H1 (cell line): Measurements from ENCODE around the gene HES7. TPM values are rescaled to one million over a fixed set of nuclear protein-coding genes. Genes with fewer than 3 reads are reported as not detected.

Source experiments
- CTCF ChIA-PET: fragments of 300-600 bp; sonication (Branson Sonifier 250); formaldehyde crosslinking; loops from one replicate; lab custom pipeline; 2021; ENCODE audit not compliant: partially characterized antibody; lab: Charles Lee
- POLR2A ChIA-PET: fragments of 300-600 bp; sonication (Branson Sonifier 250); formaldehyde crosslinking; loops from one replicate; lab custom pipeline; 2021; ENCODE audit warnings: inconsistent platforms; ENCODE audit not compliant: partially characterized antibody; lab: Charles Lee
- DNase-seq, 2 experiments: peaks; one replicate each; pipeline versions ENCODE4 v3.0.0 to v3.0.0-alpha.2; 2010 to 2022; ENCODE audit warnings: low spot score in 2 of 2, low read depth in 1 of 2, mixed read lengths in 1 of 2
- FAIRE-seq: peaks from 2 replicates; lab custom pipeline; 2011; peaks lifted over from hg19 to GRCh38; lab: Jason Lieb, UNC
- H2AFZ ChIP-seq: 2 replicates; pipeline ENCODE4 v1.8.1; 2012; ENCODE audit warnings: low read length, inconsistent platforms
- H2AK5ac ChIP-seq: 2 replicates; pipeline ENCODE4 v1.6.1; 2013; ENCODE audit warnings: low read depth, low read length
- H2BK120ac ChIP-seq: replicated peaks from 2 replicates; pipeline ENCODE3; 2013; ENCODE audit warnings: low read depth, low read length, inconsistent platforms
- H2BK12ac ChIP-seq: 2 replicates; pipeline ENCODE4 v1.6.1; 2013; ENCODE audit warnings: low read depth, low read length
- H2BK15ac ChIP-seq: 2 replicates; pipeline ENCODE4 v1.6.1; 2013; ENCODE audit warnings: low read length
- H2BK20ac ChIP-seq: 2 replicates; pipeline ENCODE4 v1.6.1; 2013; ENCODE audit warnings: low read length
- H2BK5ac ChIP-seq: 2 replicates; pipeline ENCODE4 v1.6.1; 2013; ENCODE audit warnings: low read depth, low read length
- H3K14ac ChIP-seq: 2 replicates; pipeline ENCODE4 v1.6.1; 2013; ENCODE audit warnings: inconsistent platforms; ENCODE audit not compliant: insufficient read length
- H3K18ac ChIP-seq: 2 replicates; pipeline ENCODE4 v1.6.1; 2013; ENCODE audit warnings: low read length; ENCODE audit errors: extremely low read depth
- H3K23ac ChIP-seq: 2 replicates; pipeline ENCODE4 v1.6.1; 2013; ENCODE audit warnings: inconsistent platforms; ENCODE audit not compliant: insufficient read length
- H3K23me2 ChIP-seq: 2 replicates; pipeline ENCODE4 v1.6.1; 2013; ENCODE audit warnings: low read depth, low read length
- H3K27ac ChIP-seq: 2 replicates; pipeline ENCODE4 v1.6.1; 2011; ENCODE audit warnings: low read depth, low read length, inconsistent platforms
- H3K27me3 ChIP-seq, 4 experiments: replicated peaks in 1 of 4; 1 replicate in 1 of 4; 2 replicates in 3 of 4; pipeline versions ENCODE4 v1.6.1 to v1.8.1; 2011 to 2013; ENCODE audit warnings: low read length in 3 of 4, mild to moderate bottlenecking in 3 of 4, inconsistent platforms in 2 of 4, mixed read lengths in 2 of 4, moderate library complexity in 1 of 4; ENCODE audit not compliant: control insufficient read depth in 3 of 4, insufficient read depth in 3 of 4; ENCODE audit errors: extremely low read depth in 1 of 4
- H3K36me3 ChIP-seq, 4 experiments: 2 replicates each; pipeline versions ENCODE4 v1.6.1 to v1.8.1; 2011 to 2013; ENCODE audit warnings: mild to moderate bottlenecking in 4 of 4, low read length in 3 of 4, moderate library complexity in 2 of 4, control low read depth in 1 of 4, inconsistent platforms in 1 of 4; ENCODE audit not compliant: insufficient read depth in 4 of 4, control insufficient read depth in 2 of 4
- H3K4ac ChIP-seq: replicated peaks from 2 replicates; pipeline ENCODE3; 2013; ENCODE audit warnings: low read length, low read depth, mixed read lengths, inconsistent platforms; ENCODE audit not compliant: insufficient read length
- H3K4me1 ChIP-seq, 4 experiments: replicated peaks in 1 of 4; 1 replicate in 1 of 4; 2 replicates in 3 of 4; pipeline versions ENCODE4 v1.6.1 to v1.8.1; 2011 to 2013; ENCODE audit warnings: low read length in 3 of 4, inconsistent platforms in 2 of 4, mixed read lengths in 1 of 4; ENCODE audit not compliant: insufficient read depth in 4 of 4, control insufficient read depth in 3 of 4
- H3K4me2 ChIP-seq, 2 experiments: 2 replicates each; pipeline versions ENCODE4 v1.6.1 to v1.8.1; 2011 to 2013; ENCODE audit warnings: low read depth in 2 of 2, low read length in 2 of 2, control low read depth in 1 of 2, inconsistent platforms in 1 of 2, mild to moderate bottlenecking in 1 of 2; ENCODE audit not compliant: insufficient read depth in 1 of 2
- H3K4me3 ChIP-seq, 4 experiments: fragments of 200-600, 300-600 bp in 1 of 4; sonication (generic), shearing (Covaris generic), sonication (Bioruptor Twin) in 1 of 4; 2 replicates each; pipeline versions ENCODE4 v1.5.1 to v1.8.1; 2011 to 2016; ENCODE audit warnings: low read length in 4 of 4, low read depth in 3 of 4, control low read depth in 2 of 4, inconsistent platforms in 2 of 4, mild to moderate bottlenecking in 2 of 4, mixed read lengths in 1 of 4, moderate library complexity in 1 of 4; ENCODE audit not compliant: insufficient read depth in 2 of 4; ENCODE audit errors: extremely low read depth in 1 of 4
- H3K56ac ChIP-seq: replicated peaks from 2 replicates; pipeline ENCODE3; 2013; ENCODE audit warnings: low read depth, mild to moderate bottlenecking, mixed read lengths, low read length, inconsistent platforms; ENCODE audit not compliant: insufficient read length
- H3K79me1 ChIP-seq: 2 replicates; pipeline ENCODE4 v1.6.1; 2013; ENCODE audit warnings: low read depth, low read length, control low read depth
- H3K79me2 ChIP-seq, 2 experiments: 2 replicates each; pipeline versions ENCODE4 v1.6.1 to v1.8.1; 2012 to 2013; ENCODE audit warnings: low read length in 2 of 2, mild to moderate bottlenecking in 2 of 2, inconsistent platforms in 1 of 2; ENCODE audit not compliant: insufficient read depth in 2 of 2, control insufficient read depth in 1 of 2
- H3K9ac ChIP-seq, 4 experiments: replicated peaks in 1 of 4; 1 replicate in 1 of 4; 2 replicates in 3 of 4; pipeline versions ENCODE4 v1.6.1 to v1.8.1; 2011 to 2013; ENCODE audit warnings: low read depth in 3 of 4, low read length in 3 of 4, control low read depth in 2 of 4, mild to moderate bottlenecking in 2 of 4, moderate library complexity in 2 of 4, inconsistent platforms in 1 of 4; ENCODE audit errors: extremely low read depth in 1 of 4
- H3K9me3 ChIP-seq, 2 experiments: 2 replicates each; pipeline versions ENCODE4 v1.6.1 to v1.8.1; 2012 to 2013; ENCODE audit warnings: mild to moderate bottlenecking in 2 of 2, moderate library complexity in 2 of 2, control low read depth in 1 of 2, inconsistent platforms in 1 of 2, low read depth in 1 of 2, low read length in 1 of 2, mixed read lengths in 1 of 2; ENCODE audit not compliant: insufficient read depth in 2 of 2
- H4K20me1 ChIP-seq, 2 experiments: replicated peaks in 1 of 2; 2 replicates each; pipeline versions ENCODE3 to v1.8.1; 2011 to 2013; ENCODE audit warnings: inconsistent platforms in 2 of 2, low read length in 2 of 2, mild to moderate bottlenecking in 1 of 2; ENCODE audit not compliant: insufficient read depth in 2 of 2, control insufficient read depth in 1 of 2
- H4K5ac ChIP-seq: 2 replicates; pipeline ENCODE4 v1.6.1; 2013; ENCODE audit warnings: low read length, low read depth, mixed read lengths, inconsistent platforms; ENCODE audit not compliant: insufficient read length
- H4K8ac ChIP-seq: 2 replicates; pipeline ENCODE4 v1.8.0; 2013; ENCODE audit warnings: mild to moderate bottlenecking, moderate library complexity, low read length, inconsistent platforms; ENCODE audit not compliant: insufficient read depth; ENCODE audit errors: extremely low read depth
- H4K91ac ChIP-seq: replicated peaks from 2 replicates; pipeline ENCODE3; 2013; ENCODE audit warnings: low read length, mixed read lengths, inconsistent platforms; ENCODE audit not compliant: insufficient read length
- BACH1 ChIP-seq: IDR thresholded peaks from 2 replicates; pipeline ENCODE4 v1.6.1; 2012; ENCODE audit warnings: low read length, improper control_type of control experiment
- BRCA1 ChIP-seq: IDR thresholded peaks from 2 replicates; pipeline ENCODE4 v1.6.1; 2012; ENCODE audit warnings: low read depth, low read length, improper control_type of control experiment
- EZH2 ChIP-seq: fragments of 200-600 bp; sonication (generic); IDR thresholded peaks from 2 replicates; pipeline ENCODE4 v1.7.1; 2012; ENCODE audit warnings: low read depth, mild to moderate bottlenecking, moderate library complexity, low read length, inconsistent platforms; ENCODE audit not compliant: severe bottlenecking
- JUND ChIP-seq: IDR thresholded peaks from 2 replicates; pipeline ENCODE4 v1.6.1; 2011; ENCODE audit warnings: mild to moderate bottlenecking, improper control_type of control experiment, low read length
- MAFK ChIP-seq: IDR thresholded peaks from 2 replicates; pipeline ENCODE4 v1.6.1; 2012; ENCODE audit warnings: low read depth, mild to moderate bottlenecking, improper control_type of control experiment, low read length
- MAX ChIP-seq: IDR thresholded peaks from 2 replicates; pipeline ENCODE4 v1.6.1; 2012; ENCODE audit warnings: inconsistent platforms
- SUZ12 ChIP-seq: fragments of 200-600 bp; sonication (generic); IDR thresholded peaks from 2 replicates; pipeline ENCODE4 v1.6.1; 2012; ENCODE audit warnings: mild to moderate bottlenecking, inconsistent platforms, low read length, moderate library complexity, mixed read lengths
- TAF1 ChIP-seq: IDR thresholded peaks from 2 replicates; pipeline ENCODE4 v1.6.1; 2011; ENCODE audit warnings: mild to moderate bottlenecking, low read depth, low read length
- WGBS, 2 experiments: shearing (Covaris generic) in 1 of 2; methylation state at CpG; one replicate each; pipeline versions ENCODE4 v1.1.6 to v1.1.7; 2013 to 2015; ENCODE audit warnings: low lambda C conversion rate in 2 of 2, mixed read lengths in 2 of 2, inconsistent platforms in 1 of 2, low coverage in 1 of 2, missing lambda C conversion rate in 1 of 2; ENCODE audit not compliant: insufficient replicate concordance in 2 of 2, insufficient coverage in 1 of 2, insufficient read length in 1 of 2; ENCODE audit errors: extremely low coverage in 1 of 2, missing lambda C conversion rate in 1 of 2; 5-methylcytosine and 5-hydroxymethylcytosine counted together
- polyA plus RNA-seq, 7 experiments: library from polyadenylated mRNA; depleted of rRNA in 3 of 7; stranded (reverse) in 5 of 7; unstranded in 2 of 7; fragments of >200 nt in 5 of 7; fragments of 200-250 nt in 2 of 7; gene quantifications; 1 replicate in 5 of 7; 2 replicates in 1 of 7; 4 replicates in 1 of 7; pipeline versions ENCODE4 v1.2.1 to v1.2.3, GENCODE V29; 2011 to 2013; ENCODE audit warnings: missing spikeins in 2 of 7, mixed read lengths in 2 of 7
- total RNA-seq: library from RNA; stranded (reverse); fragmentation: NEBNext Ultra II Directional; extraction: Animal tissue kit (Norgen Biotek cat#: 25700); gene quantifications from 2 replicates; pipeline ENCODE4 v1.2.1, GENCODE V29; 2021

Gene HES7
- total and polyA plus RNA-seq, 2 of the 8 experiments (the other 6 are each of a cell fraction or from before 2014, with no cell fraction given): 0.20 to 0.32 TPM

- WGBS, 2 experiments: 67% methylated on average over 7 of the region's 7 CpGs; no CpG with 5 or more reads in 1 of the 2 experiments
- Histone ChIP-seq H3K4me2 (peak overlapping the region; percentile 97 to 99; a peak in 1 of 4 replicates), H3K4me3 (no peak overlapping the region), H3K18ac (no peak overlapping the region), H3K23me2 (peaks cover 11% of the 10 kb centered on the region), H2AK5ac (no peak overlapping the region), H2BK15ac (no peak overlapping the region), H3K14ac (no peak overlapping the region), H3K79me2 (no peaks in the 10 kb centered on the region), H3K23ac (no peak overlapping the region), H3K9me3 (no peaks in the 10 kb centered on the region), H2BK20ac (no peak overlapping the region), H3K36me3 (no peaks in the 10 kb centered on the region), H3K79me1 (no peaks in the 10 kb centered on the region), H4K91ac (no peak overlapping the region), H3K4me1 (peaks cover 0 to 22% (median 9%) of the 10 kb centered on the region in 4 experiments; a peak in 6 of 7 replicates), H4K8ac (no peak overlapping the region), H3K4ac (no peak overlapping the region), H3K27ac (no peak overlapping the region), H3K56ac (no peak overlapping the region), H4K5ac (no peak overlapping the region), H2BK12ac (peak overlapping the region; percentile 60; the same call in 1 of the 2 replicates), H3K9ac (no peak overlapping the region), H2AFZ (no peak overlapping the region), H2BK120ac (no peak overlapping the region), H2BK5ac (no peak overlapping the region), H4K20me1 (peaks cover 2 to 6% of the 10 kb centered on the region in 2 experiments), H3K27me3 (peaks cover 39 to 72% (median 58%) of the 10 kb centered on the region in 4 experiments)
- POLR2A ChIA-PET: interaction anchor here (0.6 to 1.3 kb wide), 4 partner anchors 10 to 99 kb away, joined by 3 to 6 read pairs (median 4); no protein-coding TSS in a partner anchor
- TF ChIP-seq MAX (no peak), TAF1 (no peak), BRCA1 (no peak), BACH1 (no peak), SUZ12 (no peak), EZH2 (no peak), MAFK (no peak), JUND (no peak)
- no peak for DNase-seq
- FAIRE-seq: no peak
- CTCF ChIA-PET: interaction anchor here (0.6 to 17.3 kb wide), 22 partner anchors 14 to 1016 kb away, joined by 3 to 315 read pairs (median 4); partner anchors contain the start of genes ALOX12B, ALOXE3 and RNF227
Observed at GRCh38 chr17:8074554-8074953, 49.4 kb downstream of the HES7 start.
